Endothelial cell of umbilical vein (primary cell): Measurements from ENCODE around the gene MRC2.
"Not testable (repeated sequence)": the region's sequence is repeated elsewhere in the genome, so short reads cannot be mapped to it uniquely, and the experiment has no call there.

Experiments used
- CTCF ChIP-seq, 2 donors: IDR thresholded peaks; 1 replicate in 1 of 2; 2 replicates in 1 of 2; pipeline ENCODE4 v1.5.1; 2011; ENCODE audit warnings: low read length in 2 of 2, mild to moderate bottlenecking in 2 of 2, moderate library complexity in 2 of 2, control low read depth in 1 of 2, inconsistent platforms in 1 of 2, low read depth in 1 of 2; ENCODE audit not compliant: insufficient read depth in 1 of 2; ENCODE audit errors: extremely low read depth in 1 of 2
- FOS ChIP-seq: IDR thresholded peaks from 2 replicates; pipeline ENCODE4 v1.6.1; 2011; ENCODE audit warnings: mild to moderate bottlenecking, low read length, moderate library complexity, borderline replicate concordance; ENCODE audit not compliant: insufficient read depth
- POLR2A ChIP-seq: IDR thresholded peaks from 2 replicates; pipeline ENCODE4 v1.6.1; 2012; ENCODE audit warnings: low read depth, mild to moderate bottlenecking, control low read depth, low read length
- POLR2AphosphoS5 ChIP-seq: IDR thresholded peaks from 2 replicates; pipeline ENCODE4 v1.6.1; 2012; ENCODE audit warnings: low read depth, mild to moderate bottlenecking, control low read depth, low read length, moderate library complexity; ENCODE audit not compliant: insufficient read depth
- TF ChIP-seq, protein P1 (sequence below): IDR thresholded peaks from 2 replicates; pipeline ENCODE4 v1.6.1; 2011; ENCODE audit not compliant: insufficient read depth, insufficient read length

- not testable (repeated sequence) for TF ChIP-seq CTCF (IDR thresholded peaks at IDR 0.05; ENCODE audit: extremely low read depth in 1 of 2, insufficient read depth in 1 of 2, low read depth in 1 of 2, low read length in 2 of 2); POLR2AphosphoS5; FOS; POLR2A
- TF ChIP-seq, protein P1, sequence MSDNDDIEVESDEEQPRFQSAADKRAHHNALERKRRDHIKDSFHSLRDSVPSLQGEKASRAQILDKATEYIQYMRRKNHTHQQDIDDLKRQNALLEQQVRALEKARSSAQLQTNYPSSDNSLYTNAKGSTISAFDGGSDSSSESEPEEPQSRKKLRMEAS = not testable (repeated sequence)
Measured at GRCh38 chr17:62612289-62612688, 15.2 kb upstream of the MRC2 start.
